ENCODE results near the gene ASXL2.

DNA sequence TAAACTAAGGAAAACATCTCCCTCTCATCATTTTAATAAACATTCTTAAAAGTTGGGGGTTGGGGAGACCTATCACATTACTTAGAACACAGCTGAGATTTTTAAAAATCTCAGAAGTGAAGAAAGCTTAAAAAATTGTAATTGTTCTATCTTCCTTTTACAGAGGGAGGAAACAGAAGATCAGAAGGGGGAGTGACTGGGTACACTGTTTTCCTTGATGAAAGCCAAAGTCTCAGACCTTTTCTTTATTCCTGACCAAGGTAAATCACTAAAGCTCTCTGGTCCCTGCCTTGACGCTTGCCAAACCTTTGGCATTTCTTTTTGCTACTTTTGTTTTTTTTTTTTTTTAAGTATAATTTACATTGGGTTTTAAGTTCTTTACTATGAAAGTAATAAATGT lies 119.9 kb downstream of the ASXL2 start:
- TF ChIP-seq ZFP30 (CRISPR knock-in tag; IDR thresholded peaks at IDR 0.05) = no peak
- TF ChIP-seq PATZ1 (CRISPR knock-in tag; IDR thresholded peaks at IDR 0.05; ENCODE audit: borderline replicate concordance) = no peak
- no peak for TF ChIP-seq ARNTL (CRISPR knock-in tag; IDR thresholded peaks at IDR 0.05; ENCODE audit: borderline replicate concordance, low read depth)

All from SK-N-SH treated with all-trans-retinoic acid at 6 μM for 48 hours (cell line).